ENCODE data around the gene MTMR1. TPM values are rescaled to one million over a fixed set of nuclear protein-coding genes. Genes with fewer than 3 reads are reported as not detected.

Gene MTMR1
- total RNA-seq, 2 experiments from 2014 or later = 32.8 to 38.6 TPM

GRCh38 chrX:150779385-150779784 is 86.2 kb downstream of the MTMR1 start:
- intact Hi-C loops (cut with micrococcal nuclease) = loop anchor here (10.0 kb wide), 1 partner anchor 125 kb away; no protein-coding TSS in a partner anchor
- Mint-ChIP-seq H3K9me3 (no peaks in the 10 kb centered on the region), H3K4me3 (no peak overlapping the region), H3K4me1 (ENCODE audit: low read depth) (peaks cover 16% of the 10 kb centered on the region), H3K36me3 (ENCODE audit: low read depth) (no peaks in the 10 kb centered on the region), H3K27me3 (no peaks in the 10 kb centered on the region), H3K27ac (no peak overlapping the region)
- ChIA-PET CTCF (no interaction called here), POLR2A (no interaction called here)
- ATAC-seq (no peak), DNase-seq (no peak)
- no peak for TF ChIP-seq CTCF (IDR thresholded peaks at IDR 0.05)

- no peaks in the 10 kb centered on the region for H3K36me3 Mint-ChIP-seq (ENCODE audit: low read depth)
- peaks cover 16% of the 10 kb centered on the region for H3K4me1 Mint-ChIP-seq (ENCODE audit: low read depth)
- ChIA-PET POLR2A (no interaction called here), CTCF (interaction anchor here (2.8 kb wide), 1 partner anchor 10 kb away, joined by 9 read pairs; no protein-coding TSS in a partner anchor)
- no peak overlapping the region for H3K4me3 Mint-ChIP-seq
- DNase-seq = no peak
- no peak overlapping the region for H3K27ac Mint-ChIP-seq
- ATAC-seq = no peak
- no peak for TF ChIP-seq CTCF (IDR thresholded peaks at IDR 0.05)
- intact Hi-C loops (cut with micrococcal nuclease) = no loop called here
- H3K9me3 Mint-ChIP-seq = no peaks in the 10 kb centered on the region
- H3K27me3 Mint-ChIP-seq = no peaks in the 10 kb centered on the region
Measured at GRCh38 chrX:150781677-150782076, 88.5 kb downstream of the MTMR1 start.

GRCh38 chrX:150790021-150790420 is 96.8 kb downstream of the MTMR1 start:
- Mint-ChIP-seq H3K27me3 (no peaks in the 10 kb centered on the region), H3K4me1 (ENCODE audit: low read depth) (peaks cover 5% of the 10 kb centered on the region), H3K27ac (no peak overlapping the region), H3K36me3 (ENCODE audit: low read depth) (peaks cover 18% of the 10 kb centered on the region), H3K9me3 (peaks cover 3% of the 10 kb centered on the region), H3K4me3 (no peak overlapping the region)
- DNase-seq (no peak), ATAC-seq (peak; percentile 34)
- POLR2A ChIA-PET = interaction anchor here (1.3 kb wide), 1 partner anchor 33 kb away, joined by 3 read pairs; no protein-coding TSS in a partner anchor
- TF ChIP-seq CTCF (IDR thresholded peaks at IDR 0.05) = no peak
- CTCF ChIA-PET = no interaction called here
- intact Hi-C loops (cut with micrococcal nuclease) = no loop called here

GRCh38 chrX:150792949-150793527 is 99.8 kb downstream of the MTMR1 start:
- ATAC-seq (no peak), DNase-seq (no peak)
- H3K36me3 Mint-ChIP-seq (ENCODE audit: low read depth) = peaks cover 11% of the 10 kb centered on the region
- no peak for TF ChIP-seq CTCF (IDR thresholded peaks at IDR 0.05)
- H3K4me3 Mint-ChIP-seq = no peak overlapping the region
- intact Hi-C loops (cut with micrococcal nuclease) = no loop called here
- peaks cover 5% of the 10 kb centered on the region for H3K4me1 Mint-ChIP-seq (ENCODE audit: low read depth)
- ChIA-PET CTCF (no interaction called here), POLR2A (no interaction called here)
- H3K27ac Mint-ChIP-seq = no peak overlapping the region
- no peaks in the 10 kb centered on the region for H3K27me3 Mint-ChIP-seq
- H3K9me3 Mint-ChIP-seq = peaks cover 3% of the 10 kb centered on the region

DNA sequence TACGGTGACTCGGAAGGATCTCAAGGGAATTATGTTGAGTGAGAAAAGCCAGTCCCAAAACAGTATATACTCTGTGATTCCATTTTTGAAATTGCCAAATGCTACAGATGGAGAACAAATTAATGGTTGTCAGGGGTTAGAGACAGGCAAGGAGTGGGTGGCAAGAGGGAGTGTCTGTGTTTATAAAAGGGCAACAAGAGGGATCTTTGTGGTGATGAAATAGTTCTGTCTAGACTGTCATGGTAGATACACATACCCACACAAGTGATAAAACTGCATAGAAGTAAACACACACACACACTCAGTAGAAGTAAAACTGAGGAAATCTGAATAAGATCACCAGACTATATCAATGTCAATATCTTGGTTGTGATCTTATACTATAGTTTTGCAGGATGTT is 112.5 kb downstream of the MTMR1 start:
- no peak overlapping the region for H3K27ac Mint-ChIP-seq
- intact Hi-C loops (cut with micrococcal nuclease) = no loop called here
- DNase-seq = no peak
- H3K27me3 Mint-ChIP-seq = no peaks in the 10 kb centered on the region
- TF ChIP-seq CTCF (IDR thresholded peaks at IDR 0.05) = no peak
- POLR2A ChIA-PET = no interaction called here
- no peaks in the 10 kb centered on the region for H3K9me3 Mint-ChIP-seq
- ATAC-seq = no peak
- no peak overlapping the region for H3K4me3 Mint-ChIP-seq
- no peaks in the 10 kb centered on the region for H3K4me1 Mint-ChIP-seq (ENCODE audit: low read depth)
- CTCF ChIA-PET = no interaction called here
- peaks cover 15% of the 10 kb centered on the region for H3K36me3 Mint-ChIP-seq (ENCODE audit: low read depth)

All from activated CD8-positive, alpha-beta T cell treated with anti-CD3 and anti-CD28 coated beads for 36 hours (primary cell).